Measurements from ENCODE around the gene MEA1. TPM values are rescaled to one million over a fixed set of nuclear protein-coding genes. Genes with fewer than 3 reads are reported as not detected.
A peak's percentile ranks its signal among the peaks of the same experiment; 100 is the strongest.

The MEA1 gene
- total RNA-seq, 1 donor from 2014 or later, result 94.7 TPM

- H3K36me3 Mint-ChIP-seq (ENCODE audit: low read depth), result no peaks in the 10 kb centered on the region
- peaks cover 43% of the 10 kb centered on the region for H3K27me3 Mint-ChIP-seq (ENCODE audit: low read depth)
- no peak for TF ChIP-seq CTCF (conservative IDR thresholded peaks at IDR 0.05)
- no peak for DNase-seq (ENCODE audit: low read depth, low spot score)
- no peak overlapping the region for H3K4me3 Mint-ChIP-seq
- no peaks in the 10 kb centered on the region for H3K9me3 Mint-ChIP-seq
- H3K4me1 Mint-ChIP-seq, result peaks cover 10% of the 10 kb centered on the region
- no peak overlapping the region for H3K27ac Mint-ChIP-seq (ENCODE audit: unreplicated experiment)
Measured at GRCh38 chr6:42963179-42963854, 50.4 kb downstream of the MEA1 start.

- Mint-ChIP-seq H3K27ac (ENCODE audit: unreplicated experiment) (peak overlapping the region; percentile 71), H3K36me3 (ENCODE audit: low read depth) (no peaks in the 10 kb centered on the region), H3K27me3 (ENCODE audit: low read depth) (peaks cover 43% of the 10 kb centered on the region), H3K9me3 (no peaks in the 10 kb centered on the region), H3K4me3 (peak overlapping the region; percentile 57), H3K4me1 (peaks cover 10% of the 10 kb centered on the region)
- no peak for DNase-seq (ENCODE audit: low read depth, low spot score)
- no peak for TF ChIP-seq CTCF (conservative IDR thresholded peaks at IDR 0.05)
Measured at GRCh38 chr6:42962502-42963178, 51.1 kb downstream of the MEA1 start.

- TF ChIP-seq CTCF (conservative IDR thresholded peaks at IDR 0.05), result no peak
- Mint-ChIP-seq H3K4me3 (peak overlapping the region; percentile 57), H3K36me3 (ENCODE audit: low read depth) (no peaks in the 10 kb centered on the region), H3K9me3 (no peaks in the 10 kb centered on the region), H3K27ac (ENCODE audit: unreplicated experiment) (no peak overlapping the region), H3K4me1 (peaks cover 10% of the 10 kb centered on the region), H3K27me3 (ENCODE audit: low read depth) (peaks cover 43% of the 10 kb centered on the region)
- DNase-seq (ENCODE audit: low read depth, low spot score), result no peak
Measured at GRCh38 chr6:42962096-42962495, 51.6 kb downstream of the MEA1 start.

Other genes with a start within 250 kb of the MEA1 start
- gene BICRAL, start 231.9 kb downstream of the MEA1 start, total RNA-seq, result 6.2 and 6.7 TPM in 2 replicates
- 103 and 105 TPM in 2 replicates for gene RPL7L1, start 134.3 kb downstream of the MEA1 start, total RNA-seq
- gene PTCRA, start 97.9 kb downstream of the MEA1 start, total RNA-seq, result not detected in 2 replicates
- gene CNPY3, start 84.5 kb downstream of the MEA1 start, total RNA-seq, result 61.3 and 62.6 TPM in 2 replicates
- gene GNMT, start 53.2 kb downstream of the MEA1 start, total RNA-seq, result 1.5 and 1.8 TPM in 2 replicates
- gene PEX6, start 34.8 kb downstream of the MEA1 start, total RNA-seq, result 21.7 and 22.5 TPM in 2 replicates
- gene PPP2R5D, start 29.4 kb downstream of the MEA1 start, total RNA-seq, result 67.5 and 67.6 TPM in 2 replicates
- gene KLHDC3, start 303 bp upstream of the MEA1 start, total RNA-seq, result 105 and 109 TPM in 2 replicates
- 89.1 and 93.4 TPM in 2 replicates for gene RRP36, start 7.7 kb upstream of the MEA1 start, total RNA-seq
- 40.6 and 42.9 TPM in 2 replicates for gene CUL7, start 39.9 kb upstream of the MEA1 start, total RNA-seq
- 45.7 and 56.8 TPM in 2 replicates for gene MRPL2, start 45.5 kb upstream of the MEA1 start, total RNA-seq
- gene KLC4, start 45.7 kb upstream of the MEA1 start, total RNA-seq, result 16.7 and 20.3 TPM in 2 replicates
- 101 and 106 TPM in 2 replicates for gene PTK7, start 62.4 kb upstream of the MEA1 start, total RNA-seq
- 37.5 and 37.8 TPM in 2 replicates for gene SRF, start 157.3 kb upstream of the MEA1 start, total RNA-seq
- gene CUL9, start 168.2 kb upstream of the MEA1 start, total RNA-seq, result 37.2 and 37.5 TPM in 2 replicates
- gene DNPH1, start 215.5 kb upstream of the MEA1 start, total RNA-seq, result 50.3 and 55.1 TPM in 2 replicates
- 5.1 and 5.4 TPM in 2 replicates for gene TTBK1, start 229.5 kb upstream of the MEA1 start, total RNA-seq

Data from neural crest cell (in vitro differentiated cells).